ENCODE data around the gene ESR1.
"Not testable (repeated sequence)": the region's sequence is repeated elsewhere in the genome, so short reads cannot be mapped to it uniquely, and the experiment has no call there.

Gene ESR1

GRCh38 chr6:152127432-152128165, 320.1 kb downstream of the ESR1 start:
- no peaks in the 10 kb centered on the region for H3K9me3 ChIP-seq (ENCODE audit: control insufficient read depth, insufficient read depth, low read length)
- H3K4me1 ChIP-seq (ENCODE audit: insufficient read depth, low read length): no peaks in the 10 kb centered on the region
- H3K36me3 ChIP-seq (ENCODE audit: insufficient read depth, low read length): no peaks in the 10 kb centered on the region
- H3K9ac ChIP-seq (ENCODE audit: low read depth, low read length): no peak overlapping the region

- no peaks in the 10 kb centered on the region for H3K36me3 ChIP-seq (ENCODE audit: insufficient read depth, low read length)
- no peaks in the 10 kb centered on the region for H3K4me1 ChIP-seq (ENCODE audit: insufficient read depth, low read length)
- no peak overlapping the region for H3K9ac ChIP-seq (ENCODE audit: low read depth, low read length)
- H3K9me3 ChIP-seq (ENCODE audit: control insufficient read depth, insufficient read depth, low read length): no peaks in the 10 kb centered on the region
Measured at GRCh38 chr6:152129691-152130151, 322.2 kb downstream of the ESR1 start.

DNA sequence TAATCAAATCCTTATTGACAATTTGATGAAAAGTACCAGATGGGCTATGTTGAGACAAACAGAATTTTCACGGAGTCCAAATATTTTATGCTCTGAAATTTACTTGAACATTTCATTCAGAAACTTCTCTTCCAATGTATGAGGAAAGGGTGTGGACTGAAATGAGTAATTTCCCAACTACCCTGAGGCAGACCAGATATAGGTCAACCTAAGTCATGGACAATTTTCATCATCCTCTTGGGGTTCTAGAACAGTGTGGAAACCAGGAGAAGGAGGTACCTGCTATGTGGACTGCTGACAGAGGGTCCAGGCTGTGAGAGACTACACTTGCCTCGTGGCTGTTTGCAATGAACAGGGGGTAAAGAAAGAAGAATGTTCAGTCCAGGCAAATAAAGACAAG, 323.0 kb downstream of the ESR1 start:
- Histone ChIP-seq H3K4me1 (ENCODE audit: insufficient read depth, low read length) (no peaks in the 10 kb centered on the region), H3K36me3 (ENCODE audit: insufficient read depth, low read length) (no peaks in the 10 kb centered on the region), H3K9me3 (ENCODE audit: control insufficient read depth, insufficient read depth, low read length) (no peaks in the 10 kb centered on the region), H3K9ac (ENCODE audit: low read depth, low read length) (no peak overlapping the region)

DNA sequence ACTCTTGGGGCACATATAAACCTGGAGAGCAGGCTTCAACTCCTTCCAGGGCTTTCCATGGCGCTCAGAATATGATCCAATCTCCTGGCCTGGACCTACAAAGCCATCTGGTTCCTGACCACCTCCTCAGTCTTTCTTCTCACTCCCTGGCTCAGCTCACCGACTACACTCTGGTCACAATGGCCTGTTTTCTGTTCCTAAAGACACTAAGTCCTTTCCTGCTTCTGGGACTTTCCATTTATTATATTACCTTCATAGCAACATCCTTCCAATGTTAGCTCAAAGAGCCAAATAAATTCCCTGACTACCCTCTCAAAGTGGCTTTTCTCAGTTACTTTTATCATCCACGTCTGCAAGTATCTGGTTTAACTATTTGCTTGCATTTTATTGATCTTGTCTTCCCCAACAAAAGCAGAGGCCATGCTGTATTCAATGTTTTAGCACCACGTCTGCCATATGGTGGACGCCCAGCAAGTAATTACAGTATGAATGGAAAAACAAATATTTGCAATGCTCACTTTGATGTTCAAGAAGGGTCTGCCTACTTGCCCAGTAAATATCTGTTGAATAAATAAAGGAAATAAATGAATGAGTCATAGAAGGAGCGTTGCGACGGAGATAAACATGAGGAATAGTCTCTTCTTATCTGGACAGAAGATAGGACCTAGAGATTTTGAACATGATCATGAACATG, 328.4 kb downstream of the ESR1 start:
- Histone ChIP-seq H3K9me3 (ENCODE audit: control insufficient read depth, insufficient read depth, low read length) (no peaks in the 10 kb centered on the region), H3K9ac (ENCODE audit: low read depth, low read length) (no peak overlapping the region), H3K36me3 (ENCODE audit: insufficient read depth, low read length) (no peaks in the 10 kb centered on the region), H3K4me1 (ENCODE audit: insufficient read depth, low read length) (no peaks in the 10 kb centered on the region)

GRCh38 chr6:152136449-152136825, 329.0 kb downstream of the ESR1 start:
- no peaks in the 10 kb centered on the region for H3K36me3 ChIP-seq (ENCODE audit: insufficient read depth, low read length)
- H3K9me3 ChIP-seq (ENCODE audit: control insufficient read depth, insufficient read depth, low read length): no peaks in the 10 kb centered on the region
- no peaks in the 10 kb centered on the region for H3K4me1 ChIP-seq (ENCODE audit: insufficient read depth, low read length)
- no peak overlapping the region for H3K9ac ChIP-seq (ENCODE audit: low read depth, low read length)

DNA sequence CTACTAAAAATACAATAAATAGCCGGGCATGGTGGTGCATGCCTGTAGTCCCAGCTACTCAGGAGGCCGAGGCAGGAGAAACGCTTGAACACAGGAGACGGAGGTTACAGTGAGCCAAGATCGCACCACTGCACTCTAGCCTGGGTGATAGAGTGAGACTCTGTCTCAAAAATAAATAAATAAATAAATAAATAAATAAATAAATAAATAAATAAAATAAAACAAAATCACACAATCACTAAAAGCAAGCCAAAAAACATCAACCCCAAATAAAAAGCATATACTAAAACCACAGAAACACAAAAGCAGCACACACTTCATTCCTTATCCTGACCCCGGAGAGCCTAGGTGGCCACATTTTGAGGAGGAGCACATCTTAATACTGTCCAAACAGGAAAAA, 330.9 kb downstream of the ESR1 start:
- H3K36me3 ChIP-seq (ENCODE audit: insufficient read depth, low read length); H3K9ac ChIP-seq (ENCODE audit: low read depth, low read length): not testable (repeated sequence)

GRCh38 chr6:152142105-152142504, 334.6 kb downstream of the ESR1 start:
- no peaks in the 10 kb centered on the region for H3K9me3 ChIP-seq (ENCODE audit: control insufficient read depth, insufficient read depth, low read length)
- no peaks in the 10 kb centered on the region for H3K36me3 ChIP-seq (ENCODE audit: insufficient read depth, low read length)
- H3K4me1 ChIP-seq (ENCODE audit: insufficient read depth, low read length): no peaks in the 10 kb centered on the region
- H3K9ac ChIP-seq (ENCODE audit: low read depth, low read length): no peak overlapping the region

More for the DNA sequence above, 330.9 kb downstream of the ESR1 start:
- H3K4me1 ChIP-seq (ENCODE audit: insufficient read depth, low read length); H3K9me3 ChIP-seq (ENCODE audit: control insufficient read depth, insufficient read depth, low read length): not testable (repeated sequence)

DNA sequence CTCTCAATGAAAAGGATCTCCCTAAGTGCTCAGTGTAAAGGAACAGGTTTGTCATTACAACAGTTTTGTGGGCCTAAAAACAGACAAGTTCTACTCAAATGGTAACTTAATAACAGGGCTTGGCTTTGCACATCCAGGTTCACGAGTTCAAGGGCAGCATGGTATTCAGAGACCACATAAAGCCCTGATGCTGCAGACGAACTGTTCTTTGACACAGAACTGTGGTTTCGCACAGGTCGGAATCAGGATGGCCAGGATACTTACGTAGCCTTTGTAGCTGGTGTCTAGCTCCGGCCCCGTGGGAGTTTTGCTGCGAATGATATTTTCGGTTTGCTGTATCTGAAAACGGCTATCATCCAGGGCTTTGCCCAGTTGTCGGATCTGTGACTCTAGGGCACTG, 335.9 kb downstream of the ESR1 start:
- Histone ChIP-seq H3K9me3 (ENCODE audit: control insufficient read depth, insufficient read depth, low read length) (no peaks in the 10 kb centered on the region), H3K36me3 (ENCODE audit: insufficient read depth, low read length) (no peaks in the 10 kb centered on the region), H3K9ac (ENCODE audit: low read depth, low read length) (no peak overlapping the region)

DNA sequence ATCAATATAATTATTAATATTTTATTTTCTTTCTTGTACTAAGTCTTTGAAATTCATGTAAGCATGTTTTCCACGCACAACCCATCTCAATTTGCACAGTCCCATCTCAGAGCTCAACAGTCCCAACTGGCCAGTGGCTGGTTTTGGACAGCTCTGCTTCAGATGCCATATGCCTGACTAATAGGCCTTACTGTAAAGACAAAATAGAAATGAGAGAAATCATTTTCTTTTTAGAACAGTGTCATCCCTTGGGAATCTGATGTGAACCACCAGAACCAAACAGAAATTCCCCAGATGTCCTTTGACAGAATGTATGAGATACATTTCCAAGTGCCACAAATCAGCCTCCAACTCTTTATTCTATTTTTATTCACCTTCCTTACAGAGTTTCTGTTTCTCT, 338.9 kb downstream of the ESR1 start:
- Histone ChIP-seq H3K9ac (ENCODE audit: low read depth, low read length) (no peak overlapping the region), H3K9me3 (ENCODE audit: control insufficient read depth, insufficient read depth, low read length) (no peaks in the 10 kb centered on the region), H3K4me1 (ENCODE audit: insufficient read depth, low read length) (no peaks in the 10 kb centered on the region), H3K36me3 (ENCODE audit: insufficient read depth, low read length) (no peaks in the 10 kb centered on the region)

More for the DNA sequence above, 335.9 kb downstream of the ESR1 start:
- H3K4me1 ChIP-seq (ENCODE audit: insufficient read depth, low read length): no peaks in the 10 kb centered on the region

DNA sequence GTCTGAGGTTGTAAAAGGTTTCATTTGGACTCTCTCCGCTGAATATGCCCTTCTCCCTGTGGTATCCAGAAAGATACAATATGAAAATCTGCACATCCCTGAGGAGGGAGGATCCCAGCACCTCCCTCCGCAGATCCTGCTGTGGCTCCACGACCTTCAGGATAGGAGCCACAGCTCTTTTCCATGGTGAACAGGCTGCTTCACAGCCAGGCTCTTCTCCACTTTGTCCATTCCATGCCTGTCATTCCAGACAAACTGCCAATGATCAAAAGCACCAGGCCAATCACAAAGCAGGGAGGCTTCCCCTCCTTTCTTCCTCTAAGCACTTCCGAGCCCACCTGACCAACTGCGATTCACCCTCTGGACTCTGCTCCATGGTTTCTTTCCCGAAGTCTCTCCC, 339.8 kb downstream of the ESR1 start:
- Histone ChIP-seq H3K9ac (ENCODE audit: low read depth, low read length) (no peak overlapping the region), H3K4me1 (ENCODE audit: insufficient read depth, low read length) (no peaks in the 10 kb centered on the region), H3K9me3 (ENCODE audit: control insufficient read depth, insufficient read depth, low read length) (no peaks in the 10 kb centered on the region), H3K36me3 (ENCODE audit: insufficient read depth, low read length) (no peaks in the 10 kb centered on the region)

DNA sequence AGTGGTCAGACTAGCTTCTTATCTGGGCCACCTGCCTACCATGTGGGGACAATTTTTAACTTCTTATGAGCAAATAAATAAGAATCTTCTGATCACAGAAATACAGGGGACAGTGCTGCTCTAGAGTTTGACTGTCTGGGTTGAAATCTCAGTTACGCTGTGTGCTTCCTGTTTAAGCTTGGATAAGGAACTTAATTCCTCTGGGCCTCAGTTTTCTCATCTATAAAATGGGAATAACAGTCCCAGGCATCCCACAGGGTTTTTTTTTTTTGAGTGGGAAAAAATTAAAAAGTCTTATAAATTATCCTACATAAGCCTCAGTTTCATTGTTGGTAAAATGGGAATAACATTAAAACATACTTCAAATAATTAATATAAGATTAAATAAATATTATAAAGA, 340.9 kb downstream of the ESR1 start:
- H3K9ac ChIP-seq (ENCODE audit: low read depth, low read length): no peak overlapping the region
- no peaks in the 10 kb centered on the region for H3K9me3 ChIP-seq (ENCODE audit: control insufficient read depth, insufficient read depth, low read length)
- no peaks in the 10 kb centered on the region for H3K4me1 ChIP-seq (ENCODE audit: insufficient read depth, low read length)
- no peaks in the 10 kb centered on the region for H3K36me3 ChIP-seq (ENCODE audit: insufficient read depth, low read length)

DNA sequence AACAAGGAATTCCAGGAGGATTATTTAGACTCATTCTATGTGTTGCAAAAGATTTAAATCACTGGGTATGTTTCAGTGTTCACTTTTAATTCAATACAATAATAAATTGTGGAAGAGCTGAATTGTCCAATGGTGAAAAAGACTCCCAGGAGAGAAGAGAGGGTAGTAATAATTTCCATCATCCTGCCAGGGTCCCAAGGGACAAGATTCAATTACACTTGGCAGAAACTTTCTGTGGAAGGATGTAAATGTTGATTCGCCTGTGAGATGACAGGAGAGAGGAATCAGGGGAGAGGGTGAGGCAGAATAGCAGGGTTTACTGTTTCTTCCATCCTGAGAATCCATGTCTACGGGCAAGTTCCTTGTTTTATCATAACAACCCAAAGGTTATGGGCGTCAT, 342.7 kb downstream of the ESR1 start:
- H3K36me3 ChIP-seq (ENCODE audit: insufficient read depth, low read length): no peaks in the 10 kb centered on the region
- no peak overlapping the region for H3K9ac ChIP-seq (ENCODE audit: low read depth, low read length)

GRCh38 chr6:152151920-152152319, 344.4 kb downstream of the ESR1 start:
- no peak overlapping the region for H3K9ac ChIP-seq (ENCODE audit: low read depth, low read length)
- H3K36me3 ChIP-seq (ENCODE audit: insufficient read depth, low read length): no peaks in the 10 kb centered on the region

More for the DNA sequence above, 342.7 kb downstream of the ESR1 start:
- H3K4me1 ChIP-seq (ENCODE audit: insufficient read depth, low read length): no peaks in the 10 kb centered on the region
- no peaks in the 10 kb centered on the region for H3K9me3 ChIP-seq (ENCODE audit: control insufficient read depth, insufficient read depth, low read length)

GRCh38 chr6:152154559-152155356, 347.3 kb downstream of the ESR1 start:
- Histone ChIP-seq H3K36me3 (ENCODE audit: insufficient read depth, low read length) (no peaks in the 10 kb centered on the region), H3K9me3 (ENCODE audit: control insufficient read depth, insufficient read depth, low read length) (no peaks in the 10 kb centered on the region), H3K4me1 (ENCODE audit: insufficient read depth, low read length) (no peaks in the 10 kb centered on the region), H3K9ac (ENCODE audit: low read depth, low read length) (no peak overlapping the region)

More at GRCh38 chr6:152151920-152152319, 344.4 kb downstream of the ESR1 start:
- Histone ChIP-seq H3K9me3 (ENCODE audit: control insufficient read depth, insufficient read depth, low read length) (no peaks in the 10 kb centered on the region), H3K4me1 (ENCODE audit: insufficient read depth, low read length) (no peaks in the 10 kb centered on the region)
